ENCODE results near the gene WDR6. TPM values are rescaled to one million over a fixed set of nuclear protein-coding genes. Genes with fewer than 3 reads are reported as not detected.
A peak's percentile ranks its signal among the peaks of the same experiment; 100 is the strongest.

WDR6 gene
- total RNA-seq, 1 experiment from 2014 or later, result 35.5 TPM

GRCh38 chr3:49015765-49016164, 8.6 kb downstream of the WDR6 start:
- DNase-seq (ENCODE audit: low read depth in 1 of 2, low spot score in 2 of 2), result no peak
- H3K27me3 ChIP-seq (replicated peaks), result no peaks in the 10 kb centered on the region
- H3K9me3 ChIP-seq (replicated peaks), result no peaks in the 10 kb centered on the region

GRCh38 chr3:49016414-49017228, 9.4 kb downstream of the WDR6 start:
- peaks cover 30% of the 10 kb centered on the region for H3K4me1 ChIP-seq (replicated peaks)
- no peak overlapping the region for H3K27ac ChIP-seq
- no peak overlapping the region for H3K4me3 ChIP-seq
- no peaks in the 10 kb centered on the region for H3K9me3 ChIP-seq (replicated peaks)
- peaks cover 63% of the 10 kb centered on the region for H3K36me3 ChIP-seq
- no peak for DNase-seq (ENCODE audit: low read depth in 1 of 2, low spot score in 2 of 2)
- H3K27me3 ChIP-seq (replicated peaks), result no peaks in the 10 kb centered on the region

More at GRCh38 chr3:49015765-49016164, 8.6 kb downstream of the WDR6 start:
- Histone ChIP-seq H3K4me1 (replicated peaks) (peaks cover 30% of the 10 kb centered on the region), H3K27ac (no peak overlapping the region), H3K4me3 (no peak overlapping the region), H3K36me3 (peaks cover 60% of the 10 kb centered on the region)

GRCh38 chr3:49017229-49017970, 10.2 kb downstream of the WDR6 start:
- H3K27ac ChIP-seq, result no peak overlapping the region; the same call in 1 of the 2 replicates
- H3K9me3 ChIP-seq (replicated peaks), result no peaks in the 10 kb centered on the region
- no peaks in the 10 kb centered on the region for H3K27me3 ChIP-seq (replicated peaks)
- peaks cover 30% of the 10 kb centered on the region for H3K4me1 ChIP-seq (replicated peaks)
- peaks cover 61% of the 10 kb centered on the region for H3K36me3 ChIP-seq
- H3K4me3 ChIP-seq, result peak overlapping the region; percentile 78
- peak in 1 of 2 experiments; percentile 19 for DNase-seq (ENCODE audit: low read depth in 1 of 2, low spot score in 2 of 2)

- no peaks in the 10 kb centered on the region for H3K9me3 ChIP-seq (replicated peaks)
- peak within 1 kb of the TSS; percentile 78 for H3K4me3 ChIP-seq
- H3K36me3 ChIP-seq, result peaks cover 62% of the 10 kb centered on the region
- H3K27me3 ChIP-seq (replicated peaks), result no peaks in the 10 kb centered on the region
- H3K4me1 ChIP-seq (replicated peaks), result peaks cover 35% of the 10 kb centered on the region
- peak; percentile 58 to 68 for DNase-seq (ENCODE audit: low read depth in 1 of 2, low spot score in 2 of 2)
- peak within 1 kb of the TSS; percentile 71 for H3K27ac ChIP-seq
These were observed 10.9 kb downstream of the WDR6 start, which contains the start of gene DALRD3 for GRCh38 chr3:49017971-49018706. TSS of gene DALRD3 (minus strand) at chr3:49018580. CDS start at chr3:49018564, 16 bp downstream.

GRCh38 chr3:49018707-49019006, 11.5 kb downstream of the WDR6 start:
- no peaks in the 10 kb centered on the region for H3K27me3 ChIP-seq (replicated peaks)
- H3K4me3 ChIP-seq, result peak overlapping the region; percentile 78
- H3K4me1 ChIP-seq (replicated peaks), result peaks cover 37% of the 10 kb centered on the region
- DNase-seq (ENCODE audit: low read depth in 1 of 2, low spot score in 2 of 2), result no peak
- H3K9me3 ChIP-seq (replicated peaks), result no peaks in the 10 kb centered on the region
- peaks cover 62% of the 10 kb centered on the region for H3K36me3 ChIP-seq
- H3K27ac ChIP-seq, result peak overlapping the region; percentile 71

GRCh38 chr3:49019941-49020329, 12.7 kb downstream of the WDR6 start:
- peak in 1 of 2 experiments; percentile 21 for DNase-seq (ENCODE audit: low read depth in 1 of 2, low spot score in 2 of 2)
- H3K9me3 ChIP-seq (replicated peaks), result no peaks in the 10 kb centered on the region
- peaks cover 62% of the 10 kb centered on the region for H3K36me3 ChIP-seq
- peaks cover 37% of the 10 kb centered on the region for H3K4me1 ChIP-seq (replicated peaks)
- H3K27ac ChIP-seq, result no peak overlapping the region; the same call in 1 of the 2 replicates
- H3K4me3 ChIP-seq, result peak overlapping the region; percentile 96
- no peaks in the 10 kb centered on the region for H3K27me3 ChIP-seq (replicated peaks)

- Histone ChIP-seq H3K4me1 (replicated peaks) (peaks cover 37% of the 10 kb centered on the region), H3K27me3 (replicated peaks) (no peaks in the 10 kb centered on the region), H3K27ac (peak overlapping the region; percentile 98), H3K9me3 (replicated peaks) (no peaks in the 10 kb centered on the region), H3K36me3 (peaks cover 62% of the 10 kb centered on the region), H3K4me3 (peak overlapping the region; percentile 96)
- peak in 1 of 2 experiments; percentile 54 for DNase-seq (ENCODE audit: low read depth in 1 of 2, low spot score in 2 of 2)
These were observed 13.4 kb downstream of the WDR6 start for GRCh38 chr3:49020330-49021212.

GRCh38 chr3:49021213-49021812, 14.1 kb downstream of the WDR6 start:
- DNase-seq (ENCODE audit: low read depth in 1 of 2, low spot score in 2 of 2), result peak; percentile 98
- H3K27me3 ChIP-seq (replicated peaks), result no peaks in the 10 kb centered on the region
- H3K27ac ChIP-seq, result peak overlapping the region; percentile 98
- H3K4me1 ChIP-seq (replicated peaks), result peaks cover 37% of the 10 kb centered on the region
- H3K4me3 ChIP-seq, result peak overlapping the region; percentile 96
- peaks cover 62% of the 10 kb centered on the region for H3K36me3 ChIP-seq
- H3K9me3 ChIP-seq (replicated peaks), result no peaks in the 10 kb centered on the region

GRCh38 chr3:49021813-49022687, 14.9 kb downstream of the WDR6 start, which contains the start of gene NDUFAF3:
TSS of gene NDUFAF3 (plus strand) at chr3:49022121. CDS start at chr3:49022145, 24 bp downstream.
- H3K27me3 ChIP-seq (replicated peaks), result no peaks in the 10 kb centered on the region
- peak; percentile 87 to 91 for DNase-seq (ENCODE audit: low read depth in 1 of 2, low spot score in 2 of 2)
- peaks cover 38% of the 10 kb centered on the region for H3K4me1 ChIP-seq (replicated peaks)
- no peaks in the 10 kb centered on the region for H3K9me3 ChIP-seq (replicated peaks)
- peak within 1 kb of the TSS; percentile 96 for H3K4me3 ChIP-seq
- peak within 1 kb of the TSS; percentile 98 for H3K27ac ChIP-seq
- peaks cover 62% of the 10 kb centered on the region for H3K36me3 ChIP-seq

GRCh38 chr3:49022688-49023171, 15.5 kb downstream of the WDR6 start:
- Histone ChIP-seq H3K27me3 (replicated peaks) (no peaks in the 10 kb centered on the region), H3K9me3 (replicated peaks) (no peaks in the 10 kb centered on the region), H3K4me1 (replicated peaks) (peaks cover 35% of the 10 kb centered on the region), H3K4me3 (peak overlapping the region; percentile 96), H3K36me3 (peaks cover 69% of the 10 kb centered on the region), H3K27ac (peak overlapping the region; percentile 98)
- DNase-seq (ENCODE audit: low read depth in 1 of 2, low spot score in 2 of 2), result peak in 1 of 2 experiments; percentile 21

GRCh38 chr3:49023775-49024174, 16.6 kb downstream of the WDR6 start:
- no peaks in the 10 kb centered on the region for H3K27me3 ChIP-seq (replicated peaks)

More at GRCh38 chr3:49023775-49024174, 16.6 kb downstream of the WDR6 start:
- DNase-seq (ENCODE audit: low read depth in 1 of 2, low spot score in 2 of 2), result no peak
- Histone ChIP-seq H3K9me3 (replicated peaks) (no peaks in the 10 kb centered on the region), H3K4me3 (no peak overlapping the region), H3K4me1 (replicated peaks) (peaks cover 32% of the 10 kb centered on the region), H3K36me3 (peaks cover 73% of the 10 kb centered on the region), H3K27ac (no peak overlapping the region)
